Measurements from ENCODE around the gene TYRO3. TPM values are rescaled to one million over a fixed set of nuclear protein-coding genes. Genes with fewer than 3 reads are reported as not detected.

TYRO3 gene
- total and polyA plus RNA-seq, 2 of the 13 experiments (the other 11 are each of a cell fraction or from before 2014, with no cell fraction given) = 24.0 to 43.6 TPM

GRCh38 chr15:41553731-41554130 is 5.3 kb upstream of the TYRO3 start:
- TF ChIP-seq BORCS8-MEF2B (CRISPR knock-in tag; IDR thresholded peaks at IDR 0.05) (no peak), ZNF274 (CRISPR knock-in tag; IDR thresholded peaks at IDR 0.05) (no peak), SAP130 (CRISPR knock-in tag; IDR thresholded peaks at IDR 0.05; ENCODE audit: low read depth) (no peak), RFXAP (CRISPR knock-in tag; IDR thresholded peaks at IDR 0.05; ENCODE audit: borderline replicate concordance) (no peak), SUZ12 (IDR thresholded peaks at IDR 0.05; ENCODE audit: low read depth, low read length) (no peak), ZNF800 (CRISPR knock-in tag; IDR thresholded peaks at IDR 0.05) (no peak), LCORL (IDR thresholded peaks at IDR 0.05) (no peak), LCORL (CRISPR knock-in tag; IDR thresholded peaks at IDR 0.05) (no peak)
- Histone ChIP-seq H3K9me3 (ENCODE audit: low read length) (no peaks in the 10 kb centered on the region), H3K4me1 (ENCODE audit: insufficient read depth, low read length) (peaks cover 48% of the 10 kb centered on the region), H2AFZ (ENCODE audit: low read length) (no peak overlapping the region), H3K27ac (ENCODE audit: extremely low read length, insufficient read depth, low read length) (no peak overlapping the region), H4K20me1 (ENCODE audit: insufficient read depth, low read length) (no peaks in the 10 kb centered on the region), H3K4me3 (replicated peaks in 1 of 3; ENCODE audit: insufficient read depth in 1 of 3, low read depth in 2 of 3, low read length in 3 of 3) (no peak overlapping the region), H3K79me2 (ENCODE audit: insufficient read depth, low read length) (no peaks in the 10 kb centered on the region), H3K9ac (ENCODE audit: insufficient read depth, low read depth, low read length) (0 out of 2 replicates have a peak overlapping the region, but pooled peaks have one; percentile 15), H3K36me3 (replicated peaks in 1 of 2; ENCODE audit: control insufficient read depth in 1 of 2, insufficient read depth in 2 of 2, low read length in 2 of 2) (no peaks in the 10 kb centered on the region), H3K4me2 (ENCODE audit: low read depth, low read length) (no peak overlapping the region), H3K27me3 (ENCODE audit: control insufficient read depth in 1 of 2, insufficient read depth in 2 of 2, low read length in 2 of 2) (peaks cover 0 to 8% of the 10 kb centered on the region in 2 experiments; a peak in 2 of 5 replicates)
- in situ Hi-C loops (cut with HindIII; ENCODE audit: extremely low pct_ligation_motif_present, low pct_unique_long_range_greater_than_20kb) = no loop called here
- BruUV-seq (replicated peaks) = no TSS peak
- no peak for DNase-seq (ENCODE audit: low spot score)
- CTCF ChIA-PET (ENCODE audit: low intra/inter-chr PET ratio, low total read pairs) = no interaction called here
- 88% methylated on average over 1 of the region's 1 CpG for WGBS (ENCODE audit: low lambda C conversion rate)
- POLR2A ChIA-PET = no interaction called here
- intact Hi-C loops (cut with micrococcal nuclease; ENCODE audit: unreplicated experiment) = no loop called here
- ATAC-seq = no peak
- no peak for FAIRE-seq

DNA sequence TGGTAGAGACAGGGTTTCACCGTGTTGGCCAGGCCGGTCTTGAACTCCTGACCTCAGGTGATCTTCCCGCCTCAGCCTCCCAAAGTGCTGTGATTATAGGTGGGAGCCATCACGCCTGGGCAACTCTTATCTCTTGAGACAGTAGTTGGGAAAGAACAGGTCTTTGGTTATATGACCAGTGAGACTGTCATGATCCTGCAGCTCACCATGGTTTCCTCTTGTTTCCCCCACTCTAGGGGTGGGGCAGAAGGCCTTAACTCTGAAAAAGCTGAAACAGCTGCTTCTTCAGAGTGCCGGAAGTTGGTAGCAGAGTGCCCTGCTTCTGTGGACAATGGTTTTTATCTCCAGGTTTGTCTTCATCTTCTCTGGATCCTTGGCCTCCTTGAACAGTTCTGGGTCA is 4.7 kb upstream of the TYRO3 start:
- Histone ChIP-seq H4K20me1 (ENCODE audit: insufficient read depth, low read length) (no peaks in the 10 kb centered on the region), H3K4me3 (replicated peaks in 1 of 3; ENCODE audit: insufficient read depth in 1 of 3, low read depth in 2 of 3, low read length in 3 of 3) (no peak overlapping the region), H2AFZ (ENCODE audit: low read length) (no peak overlapping the region), H3K9ac (ENCODE audit: insufficient read depth, low read depth, low read length) (no peak overlapping the region), H3K36me3 (replicated peaks in 1 of 2; ENCODE audit: control insufficient read depth in 1 of 2, insufficient read depth in 2 of 2, low read length in 2 of 2) (no peaks in the 10 kb centered on the region), H3K27me3 (ENCODE audit: control insufficient read depth in 1 of 2, insufficient read depth in 2 of 2, low read length in 2 of 2) (peaks cover 0 to 8% of the 10 kb centered on the region in 2 experiments; a peak in 2 of 5 replicates), H3K27ac (ENCODE audit: extremely low read length, insufficient read depth, low read length) (no peak overlapping the region), H3K9me3 (ENCODE audit: low read length) (no peaks in the 10 kb centered on the region), H3K4me2 (ENCODE audit: low read depth, low read length) (no peak overlapping the region), H3K79me2 (ENCODE audit: insufficient read depth, low read length) (no peaks in the 10 kb centered on the region), H3K4me1 (ENCODE audit: insufficient read depth, low read length) (peaks cover 47% of the 10 kb centered on the region)
- WGBS (ENCODE audit: low lambda C conversion rate) = 13% methylated on average over 5 of the region's 5 CpGs
- BruUV-seq (replicated peaks) = no TSS peak
- in situ Hi-C loops (cut with HindIII; ENCODE audit: extremely low pct_ligation_motif_present, low pct_unique_long_range_greater_than_20kb) (no loop called here), intact Hi-C loops (cut with micrococcal nuclease; ENCODE audit: unreplicated experiment) (no loop called here)
- DNase-seq (ENCODE audit: low spot score) (no peak), ATAC-seq (no peak), FAIRE-seq (no peak)
- ChIA-PET POLR2A (interaction anchor here (1.6 kb wide), 1 partner anchor 10 kb away, joined by 5 read pairs; the partner anchor contains the start of gene RPAP1), CTCF (ENCODE audit: low intra/inter-chr PET ratio, low total read pairs) (no interaction called here)
- TF ChIP-seq ZNF510 (CRISPR knock-in tag; IDR thresholded peaks at IDR 0.05; ENCODE audit: low read depth) (no peak), ZNF260 (CRISPR knock-in tag; IDR thresholded peaks at IDR 0.05; ENCODE audit: borderline replicate concordance, low read depth) (no peak), YEATS2 (CRISPR knock-in tag; IDR thresholded peaks at IDR 0.05; ENCODE audit: borderline replicate concordance) (no peak), ZNF598 (CRISPR knock-in tag; IDR thresholded peaks at IDR 0.05; ENCODE audit: borderline replicate concordance) (no peak), PCBP2 (optimal IDR thresholded peaks at IDR 0.05; ENCODE audit: low read depth, low read length, poor library complexity, severe bottlenecking) (no peak)

Data from HepG2 (cell line).